H1 (cell line): ENCODE measurements around the gene CHCHD3. TPM values are rescaled to one million over a fixed set of nuclear protein-coding genes. Genes with fewer than 3 reads are reported as not detected.

Experiments
- CTCF ChIA-PET: fragments of 300-600 bp; sonication (Branson Sonifier 250); formaldehyde crosslinking; loops from one replicate; lab custom pipeline; 2021; ENCODE audit not compliant: partially characterized antibody; lab: Charles Lee
- POLR2A ChIA-PET: fragments of 300-600 bp; sonication (Branson Sonifier 250); formaldehyde crosslinking; loops from one replicate; lab custom pipeline; 2021; ENCODE audit warnings: inconsistent platforms; ENCODE audit not compliant: partially characterized antibody; lab: Charles Lee
- DNase-seq, 2 experiments: peaks; one replicate each; pipeline versions ENCODE4 v3.0.0 to v3.0.0-alpha.2; 2010 to 2022; ENCODE audit warnings: low spot score in 2 of 2, low read depth in 1 of 2, mixed read lengths in 1 of 2
- FAIRE-seq: peaks from 2 replicates; lab custom pipeline; 2011; peaks lifted over from hg19 to GRCh38; lab: Jason Lieb, UNC
- H2AFZ ChIP-seq: 2 replicates; pipeline ENCODE4 v1.8.1; 2012; ENCODE audit warnings: low read length, inconsistent platforms
- H2AK5ac ChIP-seq: 2 replicates; pipeline ENCODE4 v1.6.1; 2013; ENCODE audit warnings: low read depth, low read length
- H2BK120ac ChIP-seq: replicated peaks from 2 replicates; pipeline ENCODE3; 2013; ENCODE audit warnings: low read depth, low read length, inconsistent platforms
- H2BK12ac ChIP-seq: 2 replicates; pipeline ENCODE4 v1.6.1; 2013; ENCODE audit warnings: low read depth, low read length
- H2BK15ac ChIP-seq: 2 replicates; pipeline ENCODE4 v1.6.1; 2013; ENCODE audit warnings: low read length
- H2BK20ac ChIP-seq: 2 replicates; pipeline ENCODE4 v1.6.1; 2013; ENCODE audit warnings: low read length
- H2BK5ac ChIP-seq: 2 replicates; pipeline ENCODE4 v1.6.1; 2013; ENCODE audit warnings: low read depth, low read length
- H3K14ac ChIP-seq: 2 replicates; pipeline ENCODE4 v1.6.1; 2013; ENCODE audit warnings: inconsistent platforms; ENCODE audit not compliant: insufficient read length
- H3K18ac ChIP-seq: 2 replicates; pipeline ENCODE4 v1.6.1; 2013; ENCODE audit warnings: low read length; ENCODE audit errors: extremely low read depth
- H3K23ac ChIP-seq: 2 replicates; pipeline ENCODE4 v1.6.1; 2013; ENCODE audit warnings: inconsistent platforms; ENCODE audit not compliant: insufficient read length
- H3K23me2 ChIP-seq: 2 replicates; pipeline ENCODE4 v1.6.1; 2013; ENCODE audit warnings: low read depth, low read length
- H3K27ac ChIP-seq: 2 replicates; pipeline ENCODE4 v1.6.1; 2011; ENCODE audit warnings: low read depth, low read length, inconsistent platforms
- H3K27me3 ChIP-seq, 4 experiments: replicated peaks in 1 of 4; 1 replicate in 1 of 4; 2 replicates in 3 of 4; pipeline versions ENCODE4 v1.6.1 to v1.8.1; 2011 to 2013; ENCODE audit warnings: low read length in 3 of 4, mild to moderate bottlenecking in 3 of 4, inconsistent platforms in 2 of 4, mixed read lengths in 2 of 4, moderate library complexity in 1 of 4; ENCODE audit not compliant: control insufficient read depth in 3 of 4, insufficient read depth in 3 of 4; ENCODE audit errors: extremely low read depth in 1 of 4
- H3K36me3 ChIP-seq, 4 experiments: 2 replicates each; pipeline versions ENCODE4 v1.6.1 to v1.8.1; 2011 to 2013; ENCODE audit warnings: mild to moderate bottlenecking in 4 of 4, low read length in 3 of 4, moderate library complexity in 2 of 4, control low read depth in 1 of 4, inconsistent platforms in 1 of 4; ENCODE audit not compliant: insufficient read depth in 4 of 4, control insufficient read depth in 2 of 4
- H3K4ac ChIP-seq: replicated peaks from 2 replicates; pipeline ENCODE3; 2013; ENCODE audit warnings: low read length, low read depth, mixed read lengths, inconsistent platforms; ENCODE audit not compliant: insufficient read length
- H3K4me1 ChIP-seq, 4 experiments: replicated peaks in 1 of 4; 1 replicate in 1 of 4; 2 replicates in 3 of 4; pipeline versions ENCODE4 v1.6.1 to v1.8.1; 2011 to 2013; ENCODE audit warnings: low read length in 3 of 4, inconsistent platforms in 2 of 4, mixed read lengths in 1 of 4; ENCODE audit not compliant: insufficient read depth in 4 of 4, control insufficient read depth in 3 of 4
- H3K4me2 ChIP-seq, 2 experiments: 2 replicates each; pipeline versions ENCODE4 v1.6.1 to v1.8.1; 2011 to 2013; ENCODE audit warnings: low read depth in 2 of 2, low read length in 2 of 2, control low read depth in 1 of 2, inconsistent platforms in 1 of 2, mild to moderate bottlenecking in 1 of 2; ENCODE audit not compliant: insufficient read depth in 1 of 2
- H3K4me3 ChIP-seq, 4 experiments: fragments of 200-600, 300-600 bp in 1 of 4; sonication (generic), shearing (Covaris generic), sonication (Bioruptor Twin) in 1 of 4; 2 replicates each; pipeline versions ENCODE4 v1.5.1 to v1.8.1; 2011 to 2016; ENCODE audit warnings: low read length in 4 of 4, low read depth in 3 of 4, control low read depth in 2 of 4, inconsistent platforms in 2 of 4, mild to moderate bottlenecking in 2 of 4, mixed read lengths in 1 of 4, moderate library complexity in 1 of 4; ENCODE audit not compliant: insufficient read depth in 2 of 4; ENCODE audit errors: extremely low read depth in 1 of 4
- H3K56ac ChIP-seq: replicated peaks from 2 replicates; pipeline ENCODE3; 2013; ENCODE audit warnings: low read depth, mild to moderate bottlenecking, mixed read lengths, low read length, inconsistent platforms; ENCODE audit not compliant: insufficient read length
- H3K79me1 ChIP-seq: 2 replicates; pipeline ENCODE4 v1.6.1; 2013; ENCODE audit warnings: low read depth, low read length, control low read depth
- H3K79me2 ChIP-seq, 2 experiments: 2 replicates each; pipeline versions ENCODE4 v1.6.1 to v1.8.1; 2012 to 2013; ENCODE audit warnings: low read length in 2 of 2, mild to moderate bottlenecking in 2 of 2, inconsistent platforms in 1 of 2; ENCODE audit not compliant: insufficient read depth in 2 of 2, control insufficient read depth in 1 of 2
- H3K9ac ChIP-seq, 4 experiments: replicated peaks in 1 of 4; 1 replicate in 1 of 4; 2 replicates in 3 of 4; pipeline versions ENCODE4 v1.6.1 to v1.8.1; 2011 to 2013; ENCODE audit warnings: low read depth in 3 of 4, low read length in 3 of 4, control low read depth in 2 of 4, mild to moderate bottlenecking in 2 of 4, moderate library complexity in 2 of 4, inconsistent platforms in 1 of 4; ENCODE audit errors: extremely low read depth in 1 of 4
- H3K9me3 ChIP-seq, 2 experiments: 2 replicates each; pipeline versions ENCODE4 v1.6.1 to v1.8.1; 2012 to 2013; ENCODE audit warnings: mild to moderate bottlenecking in 2 of 2, moderate library complexity in 2 of 2, control low read depth in 1 of 2, inconsistent platforms in 1 of 2, low read depth in 1 of 2, low read length in 1 of 2, mixed read lengths in 1 of 2; ENCODE audit not compliant: insufficient read depth in 2 of 2
- H4K20me1 ChIP-seq, 2 experiments: replicated peaks in 1 of 2; 2 replicates each; pipeline versions ENCODE3 to v1.8.1; 2011 to 2013; ENCODE audit warnings: inconsistent platforms in 2 of 2, low read length in 2 of 2, mild to moderate bottlenecking in 1 of 2; ENCODE audit not compliant: insufficient read depth in 2 of 2, control insufficient read depth in 1 of 2
- H4K5ac ChIP-seq: 2 replicates; pipeline ENCODE4 v1.6.1; 2013; ENCODE audit warnings: low read length, low read depth, mixed read lengths, inconsistent platforms; ENCODE audit not compliant: insufficient read length
- H4K8ac ChIP-seq: 2 replicates; pipeline ENCODE4 v1.8.0; 2013; ENCODE audit warnings: mild to moderate bottlenecking, moderate library complexity, low read length, inconsistent platforms; ENCODE audit not compliant: insufficient read depth; ENCODE audit errors: extremely low read depth
- H4K91ac ChIP-seq: replicated peaks from 2 replicates; pipeline ENCODE3; 2013; ENCODE audit warnings: low read length, mixed read lengths, inconsistent platforms; ENCODE audit not compliant: insufficient read length
- CHD1 ChIP-seq: IDR thresholded peaks from 2 replicates; pipeline ENCODE4 v1.6.1; 2012; ENCODE audit warnings: low read depth, low read length, improper control_type of control experiment
- CREB1 ChIP-seq: IDR thresholded peaks from 2 replicates; pipeline ENCODE4 v1.6.1; 2012; ENCODE audit warnings: inconsistent platforms
- CTBP2 ChIP-seq: IDR thresholded peaks from 2 replicates; pipeline ENCODE4 v1.7.0; 2011; ENCODE audit warnings: borderline replicate concordance, mild to moderate bottlenecking, moderate library complexity, mixed read lengths, low read length; ENCODE audit not compliant: insufficient read depth, insufficient read length
- EZH2 ChIP-seq: fragments of 200-600 bp; sonication (generic); IDR thresholded peaks from 2 replicates; pipeline ENCODE4 v1.7.1; 2012; ENCODE audit warnings: low read depth, mild to moderate bottlenecking, moderate library complexity, low read length, inconsistent platforms; ENCODE audit not compliant: severe bottlenecking
- JUN ChIP-seq: IDR thresholded peaks from 2 replicates; pipeline ENCODE4 v1.6.1; 2011; ENCODE audit warnings: low read depth, mild to moderate bottlenecking, improper control_type of control experiment, low read length
- JUND ChIP-seq: IDR thresholded peaks from 2 replicates; pipeline ENCODE4 v1.6.1; 2011; ENCODE audit warnings: mild to moderate bottlenecking, improper control_type of control experiment, low read length
- SIN3A ChIP-seq, 2 experiments: IDR thresholded peaks in 1 of 2; conservative IDR thresholded peaks in 1 of 2; 2 replicates each; pipeline ENCODE4 v1.6.1; 2011 to 2012; ENCODE audit warnings: low read length in 2 of 2, improper control_type of control experiment in 1 of 2, low read depth in 1 of 2, mild to moderate bottlenecking in 1 of 2
- SP1 ChIP-seq: IDR thresholded peaks from 2 replicates; pipeline ENCODE4 v1.6.1; 2011; ENCODE audit warnings: low read depth, low read length
- SP4 ChIP-seq: IDR thresholded peaks from 2 replicates; pipeline ENCODE4 v1.6.1; 2012; ENCODE audit warnings: low read length, inconsistent platforms
- TAF1 ChIP-seq: IDR thresholded peaks from 2 replicates; pipeline ENCODE4 v1.6.1; 2011; ENCODE audit warnings: mild to moderate bottlenecking, low read depth, low read length
- TAF7 ChIP-seq: optimal IDR thresholded peaks from 2 replicates; pipeline ENCODE3; 2011; ENCODE audit warnings: low read depth, mild to moderate bottlenecking, inconsistent platforms, low read length, moderate library complexity, borderline replicate concordance
- ZNF274 ChIP-seq: IDR thresholded peaks from 2 replicates; pipeline ENCODE4 v1.7.0; 2012; ENCODE audit warnings: low read length, borderline replicate concordance; ENCODE audit errors: extremely low read depth
- WGBS, 2 experiments: shearing (Covaris generic) in 1 of 2; methylation state at CpG; one replicate each; pipeline versions ENCODE4 v1.1.6 to v1.1.7; 2013 to 2015; ENCODE audit warnings: low lambda C conversion rate in 2 of 2, mixed read lengths in 2 of 2, inconsistent platforms in 1 of 2, low coverage in 1 of 2, missing lambda C conversion rate in 1 of 2; ENCODE audit not compliant: insufficient replicate concordance in 2 of 2, insufficient coverage in 1 of 2, insufficient read length in 1 of 2; ENCODE audit errors: extremely low coverage in 1 of 2, missing lambda C conversion rate in 1 of 2; 5-methylcytosine and 5-hydroxymethylcytosine counted together
- polyA plus RNA-seq, 7 experiments: library from polyadenylated mRNA; depleted of rRNA in 3 of 7; stranded (reverse) in 5 of 7; unstranded in 2 of 7; fragments of >200 nt in 5 of 7; fragments of 200-250 nt in 2 of 7; gene quantifications; 1 replicate in 5 of 7; 2 replicates in 1 of 7; 4 replicates in 1 of 7; pipeline versions ENCODE4 v1.2.1 to v1.2.3, GENCODE V29; 2011 to 2013; ENCODE audit warnings: missing spikeins in 2 of 7, mixed read lengths in 2 of 7
- total RNA-seq: library from RNA; stranded (reverse); fragmentation: NEBNext Ultra II Directional; extraction: Animal tissue kit (Norgen Biotek cat#: 25700); gene quantifications from 2 replicates; pipeline ENCODE4 v1.2.1, GENCODE V29; 2021
- TF ChIP-seq, protein P1 (sequence below): IDR thresholded peaks from 2 replicates; pipeline ENCODE4 v1.6.1; 2012; ENCODE audit warnings: inconsistent platforms

Gene CHCHD3
- total and polyA plus RNA-seq, 2 of the 8 experiments (the other 6 are each of a cell fraction or from before 2014, with no cell fraction given), result 42.9 to 137 TPM

DNA sequence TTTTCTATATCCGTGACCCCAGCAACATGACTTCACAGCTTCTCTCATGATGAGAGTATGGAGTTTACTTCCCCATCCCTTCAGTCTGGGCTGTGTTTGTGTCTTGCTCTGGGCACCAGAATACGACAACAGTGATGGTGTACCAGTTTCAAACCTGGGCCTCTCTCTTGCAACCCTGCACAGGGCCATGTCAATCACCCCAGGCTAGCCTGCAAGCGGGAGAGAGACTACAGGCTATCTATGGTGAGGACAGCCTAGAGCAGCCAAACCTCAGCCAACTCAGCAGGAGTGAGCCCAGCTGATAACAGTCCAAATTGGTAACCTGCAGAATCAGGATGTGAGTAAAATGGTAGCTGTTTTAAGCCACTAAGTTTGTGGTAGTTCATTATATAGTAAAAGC, 235.8 kb downstream of the CHCHD3 start:
- Histone ChIP-seq H3K79me1 (no peaks in the 10 kb centered on the region), H3K36me3 (no peaks in the 10 kb centered on the region), H2BK5ac (no peak overlapping the region), H3K4me2 (no peak overlapping the region), H3K14ac (no peak overlapping the region), H2BK15ac (no peak overlapping the region), H3K4me1 (no peaks in the 10 kb centered on the region), H3K27me3 (no peaks in the 10 kb centered on the region), H4K20me1 (no peaks in the 10 kb centered on the region), H2AFZ (no peak overlapping the region), H2BK20ac (no peak overlapping the region), H3K79me2 (peaks cover 0 to 2% of the 10 kb centered on the region in 2 experiments; a peak in 1 of 4 replicates), H2BK12ac (no peak overlapping the region), H4K91ac (no peak overlapping the region), H4K8ac (no peak overlapping the region; the same call in 1 of the 2 replicates), H2BK120ac (no peak overlapping the region), H3K27ac (no peak overlapping the region), H4K5ac (no peak overlapping the region), H3K9ac (no peak overlapping the region), H3K4me3 (no peak overlapping the region), H3K4ac (no peak overlapping the region), H3K23me2 (no peaks in the 10 kb centered on the region), H2AK5ac (no peak overlapping the region), H3K18ac (no peak overlapping the region), H3K9me3 (no peaks in the 10 kb centered on the region), H3K56ac (no peak overlapping the region), H3K23ac (no peak overlapping the region)
- DNase-seq (no peak), FAIRE-seq (no peak)
- POLR2A ChIA-PET, result interaction anchor here (1.3 kb wide), 1 partner anchor 12 kb away, joined by 3 read pairs; no protein-coding TSS in a partner anchor
- WGBS, 2 experiments, result 59% methylated on average over 3 of the region's 3 CpGs; no CpG with 5 or more reads in 1 of the 2 experiments
- CTCF ChIA-PET, result no interaction called here
- no peak for TF ChIP-seq CHD1
- TF ChIP-seq, protein P1, sequence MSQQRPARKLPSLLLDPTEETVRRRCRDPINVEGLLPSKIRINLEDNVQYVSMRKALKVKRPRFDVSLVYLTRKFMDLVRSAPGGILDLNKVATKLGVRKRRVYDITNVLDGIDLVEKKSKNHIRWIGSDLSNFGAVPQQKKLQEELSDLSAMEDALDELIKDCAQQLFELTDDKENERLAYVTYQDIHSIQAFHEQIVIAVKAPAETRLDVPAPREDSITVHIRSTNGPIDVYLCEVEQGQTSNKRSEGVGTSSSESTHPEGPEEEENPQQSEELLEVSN, result no peak
- TF ChIP-seq EZH2, result no peak
- TF ChIP-seq SIN3A (conservative IDR thresholded peaks at IDR 0.05 in 1 of 2, IDR thresholded peaks at IDR 0.05 in 1 of 2; ENCODE audit: low read depth in 1 of 2, low read length in 2 of 2), result no peak
- no peak for TF ChIP-seq TAF1
- no peak for TF ChIP-seq ZNF274
- TF ChIP-seq TAF7, result no peak
- no peak for TF ChIP-seq JUN
- no peak for TF ChIP-seq SP1
- TF ChIP-seq CREB1, result no peak
- no peak for TF ChIP-seq JUND
- TF ChIP-seq SP4, result no peak
- no peak for TF ChIP-seq CTBP2
